Measurements from ENCODE around the gene CDC73. TPM values are rescaled to one million over a fixed set of nuclear protein-coding genes. Genes with fewer than 3 reads are reported as not detected.
"Not testable (repeated sequence)": the region's sequence is repeated elsewhere in the genome, so short reads cannot be mapped to it uniquely, and the experiment has no call there.

Gene CDC73
- total RNA-seq, 5 donors from 2014 or later (not counting 1 experiment from before 2014, with no cell fraction given), result 54.1 to 64.4 (median 57.4) TPM

DNA sequence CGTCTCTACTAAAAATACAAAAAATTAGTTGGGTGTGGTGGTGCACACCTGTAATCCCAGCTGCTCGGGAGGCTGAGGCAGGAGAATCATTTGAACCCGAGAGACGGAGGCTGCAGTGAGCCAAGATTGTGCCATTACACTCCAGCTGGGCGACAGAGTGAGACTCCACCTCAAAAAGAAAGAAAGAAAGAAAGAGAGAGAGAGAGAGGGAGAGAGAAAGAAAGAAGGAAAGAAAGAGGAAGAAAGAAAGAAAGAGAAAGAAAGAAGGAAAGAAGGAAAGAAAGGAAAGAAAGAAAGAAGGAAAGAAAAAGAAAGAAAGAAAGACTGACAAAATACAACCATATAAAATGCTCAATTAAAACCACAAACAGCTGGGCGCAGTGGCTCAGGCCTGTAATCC, 4.7 kb upstream of the CDC73 start:
- POLR2A ChIA-PET; H3K27ac ChIP-seq (ENCODE audit: low read length); CTCF ChIA-PET; H3K36me3 ChIP-seq (ENCODE audit: control insufficient read depth in 2 of 2, extremely low read depth in 1 of 2, insufficient read depth in 1 of 2, low read length in 1 of 2); H3K27me3 ChIP-seq (replicated peaks in 1 of 2; ENCODE audit: control insufficient read depth in 2 of 2, extremely low read depth in 1 of 2, insufficient read depth in 2 of 2, low read length in 1 of 2); H3K9me3 Mint-ChIP-seq; DNase-seq; H3K27me3 Mint-ChIP-seq; ATAC-seq (replicated peaks in 1 of 4); H3K4me3 Mint-ChIP-seq; H3K9me3 ChIP-seq; H3K36me3 Mint-ChIP-seq; H3K4me3 ChIP-seq (ENCODE audit: control insufficient read depth in 1 of 2, extremely low read depth in 1 of 2, low read length in 1 of 2); H3K4me1 ChIP-seq (ENCODE audit: control insufficient read depth in 1 of 2, extremely low read depth in 1 of 2, insufficient read depth in 2 of 2, low read length in 2 of 2): not testable (repeated sequence)
- Mint-ChIP-seq H3K4me1 (peaks cover 5 to 18% (median 12%) of the 10 kb centered on the region in 3 donors), H3K27ac (peak overlapping the region in 1 of 2 donors; percentile 26)
- WGBS (ENCODE audit: insufficient coverage), result no CpG with 5 or more reads among the region's 6 CpGs

GRCh38 chr1:193118194-193118593, 3.6 kb upstream of the CDC73 start:
- ChIA-PET CTCF (no interaction called here), POLR2A (interaction anchor here in 1 of 2 donors (0.7 kb wide), 1 partner anchor 8 kb away, joined by 4 read pairs; no protein-coding TSS in a partner anchor)
- Mint-ChIP-seq H3K4me1 (peaks cover 14 to 25% (median 21%) of the 10 kb centered on the region in 3 donors), H3K27ac (no peak overlapping the region), H3K4me3 (no peak overlapping the region), H3K9me3 (no peaks in the 10 kb centered on the region), H3K36me3 (no peaks in the 10 kb centered on the region), H3K27me3 (no peaks in the 10 kb centered on the region)
- DNase-seq (no peak), ATAC-seq (replicated peaks in 1 of 4) (no peak)
- H3K4me1 ChIP-seq (ENCODE audit: control insufficient read depth in 1 of 2, extremely low read depth in 1 of 2, insufficient read depth in 2 of 2, low read length in 2 of 2), result peaks cover 8 to 10% of the 10 kb centered on the region in 2 experiments
- H3K27me3 ChIP-seq (replicated peaks in 1 of 2; ENCODE audit: control insufficient read depth in 2 of 2, extremely low read depth in 1 of 2, insufficient read depth in 2 of 2, low read length in 1 of 2), result no peaks in the 10 kb centered on the region
- no peaks in the 10 kb centered on the region for H3K36me3 ChIP-seq (ENCODE audit: control insufficient read depth in 2 of 2, extremely low read depth in 1 of 2, insufficient read depth in 1 of 2, low read length in 1 of 2)
- H3K4me3 ChIP-seq (ENCODE audit: control insufficient read depth in 1 of 2, extremely low read depth in 1 of 2, low read length in 1 of 2), result no peak overlapping the region
- H3K9me3 ChIP-seq, result no peaks in the 10 kb centered on the region
- no CpG with 5 or more reads among the region's 3 CpGs for WGBS (ENCODE audit: insufficient coverage)
- H3K27ac ChIP-seq (ENCODE audit: low read length), result no peak overlapping the region

DNA sequence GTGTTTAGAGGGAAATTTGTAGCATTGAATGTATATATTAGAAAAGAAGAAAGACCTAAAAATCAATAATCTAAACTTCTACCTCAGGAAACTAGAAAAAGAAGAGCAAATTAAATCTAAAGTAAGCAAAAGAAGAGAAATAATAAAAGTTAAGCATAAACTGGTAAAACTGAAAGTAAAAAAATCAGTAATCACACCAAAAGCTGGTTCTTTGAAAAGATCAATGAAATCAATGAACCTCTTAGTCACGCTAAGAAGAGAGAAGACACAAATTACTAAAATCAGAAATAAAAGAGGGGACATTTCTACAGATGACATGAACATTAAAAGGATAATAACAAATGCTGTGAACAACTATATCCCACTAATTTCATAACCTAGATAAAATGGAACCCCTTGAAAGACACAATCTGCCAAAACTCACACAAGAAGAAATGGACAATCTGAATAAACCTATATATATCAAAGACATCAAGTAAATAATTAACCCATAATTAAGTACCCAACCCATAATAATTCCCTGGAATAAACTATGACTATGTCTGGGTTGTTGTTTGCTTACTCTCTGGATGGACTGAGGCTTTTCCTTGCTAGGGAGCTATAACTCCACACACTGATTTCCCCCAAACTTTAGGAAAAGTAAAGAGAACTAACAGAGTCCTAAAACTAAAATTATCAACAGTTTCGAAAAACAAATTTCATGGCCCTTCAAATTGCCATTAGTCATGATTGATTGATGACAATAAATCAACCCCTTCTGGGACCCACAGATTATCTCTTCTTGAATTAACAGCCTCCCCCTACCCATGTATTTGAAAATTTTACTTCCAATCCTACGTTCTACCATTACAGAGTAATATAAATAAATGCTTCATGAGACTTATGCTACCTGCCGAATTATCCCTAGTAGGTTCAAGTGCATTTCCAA, 2.8 kb upstream of the CDC73 start:
- no peak overlapping the region for H3K4me3 Mint-ChIP-seq
- no peak for ATAC-seq (replicated peaks in 1 of 4)

GRCh38 chr1:193120604-193121166, 1.1 kb upstream of the CDC73 start:
- Mint-ChIP-seq H3K9me3 (no peaks in the 10 kb centered on the region), H3K27ac (peak overlapping the region; percentile 98), H3K4me1 (peaks cover 39 to 50% (median 44%) of the 10 kb centered on the region in 3 donors), H3K36me3 (peaks cover 2% of the 10 kb centered on the region), H3K27me3 (no peaks in the 10 kb centered on the region), H3K4me3 (peak overlapping the region; percentile 93 to 96 (median 96))
- Histone ChIP-seq H3K27me3 (replicated peaks in 1 of 2; ENCODE audit: control insufficient read depth in 2 of 2, extremely low read depth in 1 of 2, insufficient read depth in 2 of 2, low read length in 1 of 2) (no peaks in the 10 kb centered on the region), H3K4me1 (ENCODE audit: control insufficient read depth in 1 of 2, extremely low read depth in 1 of 2, insufficient read depth in 2 of 2, low read length in 2 of 2) (peaks cover 18 to 19% of the 10 kb centered on the region in 2 experiments), H3K9me3 (no peaks in the 10 kb centered on the region), H3K27ac (ENCODE audit: low read length) (peak overlapping the region; percentile 98), H3K4me3 (ENCODE audit: control insufficient read depth in 1 of 2, extremely low read depth in 1 of 2, low read length in 1 of 2) (no peak overlapping the region), H3K36me3 (ENCODE audit: control insufficient read depth in 2 of 2, extremely low read depth in 1 of 2, insufficient read depth in 1 of 2, low read length in 1 of 2) (peaks cover 0 to 8% of the 10 kb centered on the region in 2 donors)
- ATAC-seq (replicated peaks in 1 of 4), result no peak
- CTCF ChIA-PET, result interaction anchor here (0.6 to 1.3 kb wide), 5 partner anchors 35 to 1903 kb away, joined by 3 to 7 read pairs (median 3); no protein-coding TSS in a partner anchor
- POLR2A ChIA-PET, result interaction anchor here (0.6 to 0.7 kb wide), 5 partner anchors 10 to 630 kb away, joined by 3 to 9 read pairs (median 7); partner anchors contain the start of gene GLRX2 (in 1 of the 2)
- 83% methylated on average over 1 of the region's 6 CpGs for WGBS (ENCODE audit: insufficient coverage)
- peak in 1 of 35 experiments; percentile 20 for DNase-seq

More for the DNA sequence above, 2.8 kb upstream of the CDC73 start:
- Histone ChIP-seq H3K27me3 (replicated peaks in 1 of 2; ENCODE audit: control insufficient read depth in 2 of 2, extremely low read depth in 1 of 2, insufficient read depth in 2 of 2, low read length in 1 of 2) (no peaks in the 10 kb centered on the region), H3K4me1 (ENCODE audit: control insufficient read depth in 1 of 2, extremely low read depth in 1 of 2, insufficient read depth in 2 of 2, low read length in 2 of 2) (peaks cover 13 to 14% of the 10 kb centered on the region in 2 experiments), H3K27ac (ENCODE audit: low read length) (no peak overlapping the region), H3K9me3 (no peaks in the 10 kb centered on the region), H3K4me3 (ENCODE audit: control insufficient read depth in 1 of 2, extremely low read depth in 1 of 2, low read length in 1 of 2) (no peak overlapping the region), H3K36me3 (ENCODE audit: control insufficient read depth in 2 of 2, extremely low read depth in 1 of 2, insufficient read depth in 1 of 2, low read length in 1 of 2) (no peaks in the 10 kb centered on the region)
- H3K27ac Mint-ChIP-seq, result peak overlapping the region; percentile 9 to 36
- no peaks in the 10 kb centered on the region for H3K36me3 Mint-ChIP-seq
- no peak for DNase-seq
- no peaks in the 10 kb centered on the region for H3K9me3 Mint-ChIP-seq
- POLR2A ChIA-PET, result interaction anchor here in 1 of 2 donors (0.7 kb wide), 1 partner anchor 9 kb away, joined by 4 read pairs; no protein-coding TSS in a partner anchor
- H3K27me3 Mint-ChIP-seq, result no peaks in the 10 kb centered on the region
- WGBS (ENCODE audit: insufficient coverage), result no CpG with 5 or more reads among the region's 4 CpGs
- peaks cover 23 to 34% (median 29%) of the 10 kb centered on the region in 3 donors for H3K4me1 Mint-ChIP-seq
- CTCF ChIA-PET, result interaction anchor here in 1 of 2 donors (0.6 kb wide), 1 partner anchor 601 kb away, joined by 3 read pairs; no protein-coding TSS in a partner anchor

GRCh38 chr1:193123751-193124150, 1.9 kb downstream of the CDC73 start:
- Histone ChIP-seq H3K27ac (ENCODE audit: low read length) (no peak overlapping the region), H3K9me3 (no peaks in the 10 kb centered on the region), H3K4me1 (ENCODE audit: control insufficient read depth in 1 of 2, extremely low read depth in 1 of 2, insufficient read depth in 2 of 2, low read length in 2 of 2) (peaks cover 22 to 28% of the 10 kb centered on the region in 2 experiments), H3K4me3 (ENCODE audit: control insufficient read depth in 1 of 2, extremely low read depth in 1 of 2, low read length in 1 of 2) (no peak overlapping the region), H3K27me3 (replicated peaks in 1 of 2; ENCODE audit: control insufficient read depth in 2 of 2, extremely low read depth in 1 of 2, insufficient read depth in 2 of 2, low read length in 1 of 2) (no peaks in the 10 kb centered on the region), H3K36me3 (ENCODE audit: control insufficient read depth in 2 of 2, extremely low read depth in 1 of 2, insufficient read depth in 1 of 2, low read length in 1 of 2) (peaks cover 3 to 19% of the 10 kb centered on the region in 2 donors)
- DNase-seq (no peak), ATAC-seq (replicated peaks in 1 of 4) (no peak)
- peaks cover 42 to 66% (median 58%) of the 10 kb centered on the region in 3 donors for H3K4me1 Mint-ChIP-seq
- no peaks in the 10 kb centered on the region for H3K27me3 Mint-ChIP-seq
- no peaks in the 10 kb centered on the region for H3K9me3 Mint-ChIP-seq
- H3K27ac Mint-ChIP-seq, result peak overlapping the region in 1 of 2 donors; percentile 28
- ChIA-PET POLR2A (interaction anchor here in 1 of 2 donors (0.7 to 1.0 kb wide), 2 partner anchors 12 to 398 kb away, joined by 3 to 4 read pairs; no protein-coding TSS in a partner anchor), CTCF (interaction anchor here (0.5 to 2.9 kb wide), 6 partner anchors 19 to 700 kb away, joined by 3 to 19 read pairs (median 4); partner anchors contain the start of genes RO60 (in 1 of the 2) and UCHL5 (in 1 of the 2))
- peak overlapping the region; percentile 93 to 96 (median 96) for H3K4me3 Mint-ChIP-seq
- H3K36me3 Mint-ChIP-seq, result peaks cover 8% of the 10 kb centered on the region

DNA sequence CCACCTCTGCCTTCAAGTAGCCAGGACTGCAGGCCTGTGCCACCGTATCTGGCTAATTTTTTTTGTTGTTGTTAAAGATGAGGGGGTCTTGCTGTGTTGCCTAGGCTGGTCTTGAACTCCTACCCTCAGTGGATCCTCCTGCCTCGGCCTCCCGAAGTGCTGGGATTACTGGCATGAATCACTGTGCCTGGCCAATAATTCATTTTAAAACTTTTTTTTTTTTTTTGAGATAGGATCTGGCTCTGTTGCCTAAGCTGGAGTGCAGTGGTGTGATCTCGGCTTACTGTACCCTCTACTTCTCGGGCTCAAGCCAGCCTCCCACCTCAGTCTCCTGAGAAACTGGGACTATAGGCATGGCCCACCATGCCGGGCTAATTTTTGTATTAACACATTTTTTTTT, 3.5 kb downstream of the CDC73 start:
- peaks cover 6 to 26% of the 10 kb centered on the region in 2 donors for H3K36me3 ChIP-seq (ENCODE audit: control insufficient read depth in 2 of 2, extremely low read depth in 1 of 2, insufficient read depth in 1 of 2, low read length in 1 of 2)
- peaks cover 46 to 62% (median 59%) of the 10 kb centered on the region in 3 donors for H3K4me1 Mint-ChIP-seq

More for the DNA sequence above, 3.5 kb downstream of the CDC73 start:
- DNase-seq (no peak), ATAC-seq (replicated peaks in 1 of 4) (no peak)
- ChIA-PET CTCF (interaction anchor here (0.7 to 1.1 kb wide), 3 partner anchors 18 to 104 kb away, joined by 3 to 4 read pairs (median 3); no protein-coding TSS in a partner anchor), POLR2A (interaction anchor here (0.7 to 1.2 kb wide), 4 partner anchors 17 to 534 kb away, joined by 3 read pairs; no protein-coding TSS in a partner anchor)
- no CpG with 5 or more reads among the region's 6 CpGs for WGBS (ENCODE audit: insufficient coverage)
- Mint-ChIP-seq H3K36me3 (peaks cover 12% of the 10 kb centered on the region), H3K9me3 (no peaks in the 10 kb centered on the region), H3K27me3 (no peaks in the 10 kb centered on the region), H3K27ac (no peak overlapping the region), H3K4me3 (peak overlapping the region in 1 of 3 donors; percentile 12)
- Histone ChIP-seq H3K4me3 (ENCODE audit: control insufficient read depth in 1 of 2, extremely low read depth in 1 of 2, low read length in 1 of 2) (no peak overlapping the region), H3K4me1 (ENCODE audit: control insufficient read depth in 1 of 2, extremely low read depth in 1 of 2, insufficient read depth in 2 of 2, low read length in 2 of 2) (peaks cover 22 to 28% of the 10 kb centered on the region in 2 experiments), H3K27me3 (replicated peaks in 1 of 2; ENCODE audit: control insufficient read depth in 2 of 2, extremely low read depth in 1 of 2, insufficient read depth in 2 of 2, low read length in 1 of 2) (no peaks in the 10 kb centered on the region), H3K27ac (ENCODE audit: low read length) (no peak overlapping the region), H3K9me3 (no peaks in the 10 kb centered on the region)
